ENCODE data around the gene PLCB4.

The PLCB4 gene

DNA sequence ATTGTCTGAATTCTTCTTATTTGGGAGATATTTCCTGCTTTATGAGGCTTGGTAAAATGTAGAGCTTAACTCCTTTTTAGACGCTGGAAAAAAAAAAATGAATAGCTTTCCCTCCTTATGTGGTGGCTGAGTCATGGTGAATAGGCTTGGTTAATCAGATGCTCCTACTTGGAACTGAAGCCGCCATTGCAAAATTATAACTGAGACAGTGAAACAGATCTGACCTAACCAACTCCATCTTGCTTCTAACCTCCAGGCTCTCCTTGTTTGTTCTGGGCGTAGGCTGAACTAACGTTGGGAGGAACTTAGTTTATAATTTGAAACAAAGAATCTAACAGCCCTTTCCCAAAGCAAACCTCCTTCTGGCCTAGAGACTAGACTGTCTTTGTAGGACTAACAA lies 43.2 kb upstream of the PLCB4 start:
- TF ChIP-seq, protein P1, sequence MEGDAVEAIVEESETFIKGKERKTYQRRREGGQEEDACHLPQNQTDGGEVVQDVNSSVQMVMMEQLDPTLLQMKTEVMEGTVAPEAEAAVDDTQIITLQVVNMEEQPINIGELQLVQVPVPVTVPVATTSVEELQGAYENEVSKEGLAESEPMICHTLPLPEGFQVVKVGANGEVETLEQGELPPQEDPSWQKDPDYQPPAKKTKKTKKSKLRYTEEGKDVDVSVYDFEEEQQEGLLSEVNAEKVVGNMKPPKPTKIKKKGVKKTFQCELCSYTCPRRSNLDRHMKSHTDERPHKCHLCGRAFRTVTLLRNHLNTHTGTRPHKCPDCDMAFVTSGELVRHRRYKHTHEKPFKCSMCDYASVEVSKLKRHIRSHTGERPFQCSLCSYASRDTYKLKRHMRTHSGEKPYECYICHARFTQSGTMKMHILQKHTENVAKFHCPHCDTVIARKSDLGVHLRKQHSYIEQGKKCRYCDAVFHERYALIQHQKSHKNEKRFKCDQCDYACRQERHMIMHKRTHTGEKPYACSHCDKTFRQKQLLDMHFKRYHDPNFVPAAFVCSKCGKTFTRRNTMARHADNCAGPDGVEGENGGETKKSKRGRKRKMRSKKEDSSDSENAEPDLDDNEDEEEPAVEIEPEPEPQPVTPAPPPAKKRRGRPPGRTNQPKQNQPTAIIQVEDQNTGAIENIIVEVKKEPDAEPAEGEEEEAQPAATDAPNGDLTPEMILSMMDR (IDR thresholded peaks at IDR 0.05; ENCODE audit: borderline replicate concordance, insufficient read depth, low read depth, low read length) = no peak

DNA sequence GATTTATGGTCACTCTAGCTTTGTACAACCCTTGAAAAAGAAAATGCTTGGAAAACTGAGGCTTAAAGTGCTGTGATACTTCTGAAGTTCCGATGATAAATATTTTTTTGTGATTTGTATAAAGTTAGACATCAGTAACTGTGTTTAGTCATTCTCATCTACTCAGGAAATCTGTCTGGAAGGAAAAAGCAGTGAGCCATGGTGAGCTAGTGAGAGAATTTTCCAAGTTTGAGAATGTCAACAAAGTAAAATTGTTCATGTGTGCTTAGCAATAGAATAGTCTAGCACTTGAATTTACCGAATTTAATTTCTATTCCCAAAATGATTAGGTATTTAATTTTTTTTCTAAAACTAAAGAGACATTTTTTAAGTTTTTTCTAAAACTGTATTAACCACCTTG lies 41.3 kb upstream of the PLCB4 start:
- TF ChIP-seq, protein P1 (IDR thresholded peaks at IDR 0.05; ENCODE audit: borderline replicate concordance, insufficient read depth, low read depth, low read length) = no peak
- H3K4me3 ChIP-seq (ENCODE audit: low read depth, low read length) = no peak overlapping the region

More for the DNA sequence above, 43.2 kb upstream of the PLCB4 start:
- H3K4me3 ChIP-seq (ENCODE audit: low read depth, low read length) = no peak overlapping the region

DNA sequence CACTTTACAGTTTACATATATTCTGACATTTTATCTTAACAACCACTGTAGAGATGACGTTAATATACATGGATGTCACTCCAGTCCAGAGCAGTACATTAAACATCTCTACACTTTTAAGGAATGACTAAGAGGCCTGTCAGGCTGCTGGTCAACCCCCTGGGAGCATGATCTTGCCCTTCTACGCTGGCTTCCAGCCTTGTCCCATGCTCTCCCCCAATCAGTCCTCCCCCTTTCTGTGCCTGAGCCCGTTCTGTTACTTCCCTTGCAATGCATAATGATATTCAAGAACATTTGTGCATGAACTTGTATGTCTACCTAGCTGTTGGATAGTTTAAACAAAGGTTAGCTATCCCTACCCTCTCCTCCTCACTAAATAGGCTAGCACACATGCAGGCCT lies 40.5 kb upstream of the PLCB4 start:
- H3K4me3 ChIP-seq (ENCODE audit: low read depth, low read length) = no peak overlapping the region
- TF ChIP-seq, protein P1 (IDR thresholded peaks at IDR 0.05; ENCODE audit: borderline replicate concordance, insufficient read depth, low read depth, low read length) = no peak

DNA sequence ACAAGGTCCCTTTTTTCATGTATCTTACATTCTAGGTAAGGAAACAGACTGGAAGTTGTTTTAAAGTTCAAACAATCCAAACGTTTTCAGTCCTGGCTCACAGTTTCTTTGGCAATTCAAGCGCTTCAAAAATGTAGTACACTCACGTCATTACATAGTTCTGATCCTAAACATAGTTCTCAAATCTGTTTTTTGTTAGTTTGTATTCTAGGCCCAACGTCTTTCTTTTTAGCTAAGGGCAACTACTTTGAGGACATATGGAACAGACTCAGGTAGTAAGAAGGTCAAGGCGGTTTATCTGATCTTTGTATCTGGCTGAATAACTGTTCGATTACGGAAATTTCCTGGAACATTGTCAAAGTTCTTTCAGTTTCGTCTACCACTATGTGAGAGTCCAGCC lies 36.9 kb upstream of the PLCB4 start:
- TF ChIP-seq, protein P1 (IDR thresholded peaks at IDR 0.05; ENCODE audit: borderline replicate concordance, insufficient read depth, low read depth, low read length) = no peak

DNA sequence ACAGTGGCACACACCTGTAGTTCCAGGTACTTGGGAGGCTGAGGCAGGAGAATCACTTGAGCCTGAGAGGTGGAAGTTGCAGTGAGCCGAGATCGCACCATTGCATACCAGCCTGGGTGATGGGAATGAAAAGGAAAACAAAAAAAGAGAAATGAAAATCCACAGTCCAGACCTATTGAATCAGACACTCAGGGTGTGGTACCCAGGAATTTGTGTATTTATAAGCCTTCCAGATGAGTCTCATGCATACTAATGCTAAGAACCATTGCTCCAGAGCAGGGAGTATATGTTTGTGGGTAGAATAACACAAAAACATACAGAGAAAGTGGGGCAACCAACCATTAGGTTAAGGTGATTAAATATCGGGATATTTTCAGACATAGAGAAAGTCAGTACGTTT lies 36.1 kb upstream of the PLCB4 start:
- H3K4me3 ChIP-seq (ENCODE audit: low read depth, low read length) = no peak overlapping the region
- TF ChIP-seq, protein P1 (IDR thresholded peaks at IDR 0.05; ENCODE audit: borderline replicate concordance, insufficient read depth, low read depth, low read length) = no peak

More for the DNA sequence above, 36.9 kb upstream of the PLCB4 start:
- no peak overlapping the region for H3K4me3 ChIP-seq (ENCODE audit: low read depth, low read length)

DNA sequence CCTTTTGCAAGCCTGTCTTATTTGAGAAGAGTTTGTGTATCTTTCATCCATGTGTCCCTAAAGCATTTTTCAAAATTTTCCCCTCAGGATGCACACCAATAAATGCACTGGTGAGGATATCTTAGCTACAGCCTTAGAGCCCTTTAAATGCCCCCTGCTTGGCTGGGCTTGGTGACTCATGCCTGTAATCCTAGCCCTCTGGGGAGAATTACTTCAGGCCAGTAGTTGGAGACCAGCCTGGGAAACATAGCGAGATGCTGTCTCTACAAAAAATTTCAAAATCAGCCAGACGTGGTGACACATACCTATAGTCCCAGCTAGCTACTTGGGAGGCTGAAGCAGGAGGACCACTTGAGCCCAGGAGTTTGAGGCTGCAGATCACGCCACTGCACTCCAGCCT lies 33.8 kb upstream of the PLCB4 start:
- TF ChIP-seq, protein P1 (IDR thresholded peaks at IDR 0.05; ENCODE audit: borderline replicate concordance, insufficient read depth, low read depth, low read length) = no peak
- no peak overlapping the region for H3K4me3 ChIP-seq (ENCODE audit: low read depth, low read length)

DNA sequence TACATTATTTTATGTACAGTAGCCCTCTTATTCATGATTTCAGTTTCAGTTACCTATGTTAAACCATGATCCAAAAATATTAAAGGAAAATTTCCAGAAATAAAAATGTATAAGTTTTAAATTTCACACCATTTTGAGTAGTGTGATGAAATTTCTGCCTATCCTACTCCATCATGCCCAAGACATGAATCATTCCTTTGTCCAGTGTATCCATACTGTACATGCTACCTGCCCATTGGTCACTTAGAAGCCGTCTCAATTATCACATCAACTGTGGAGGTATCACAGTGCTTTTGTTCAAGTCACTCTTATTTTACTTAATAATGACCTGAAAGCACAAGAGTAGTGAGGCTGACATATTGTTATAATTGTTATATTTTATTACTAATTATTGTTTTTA lies 32.3 kb upstream of the PLCB4 start:
- H3K4me3 ChIP-seq (ENCODE audit: low read depth, low read length) = no peak overlapping the region
- TF ChIP-seq, protein P1 (IDR thresholded peaks at IDR 0.05; ENCODE audit: borderline replicate concordance, insufficient read depth, low read depth, low read length) = no peak

Data from GM12875 (cell line).